ENCODE measurements around the gene OR51B4.

- TF ChIP-seq ZEB2 (tag by site-specific recombination; IDR thresholded peaks at IDR 0.05) (no peak), ZNF24 (tag by site-specific recombination; IDR thresholded peaks at IDR 0.05) (no peak), CTCF (tag by site-specific recombination; IDR thresholded peaks at IDR 0.05) (no peak), ZBTB8A (tag by site-specific recombination; IDR thresholded peaks at IDR 0.05) (no peak), ZNF10 (tag by site-specific recombination; IDR thresholded peaks at IDR 0.05) (no peak), ZSCAN30 (tag by site-specific recombination; IDR thresholded peaks at IDR 0.05) (no peak), REST (tag by site-specific recombination; IDR thresholded peaks at IDR 0.05) (no peak), TRIM28 (IDR thresholded peaks at IDR 0.05; ENCODE audit: borderline replicate concordance, low read length) (no peak), ZFP41 (tag by site-specific recombination; IDR thresholded peaks at IDR 0.05; ENCODE audit: borderline replicate concordance) (no peak), ZNF777 (tag by site-specific recombination; IDR thresholded peaks at IDR 0.05; ENCODE audit: borderline replicate concordance) (no peak), ZNF274 (IDR thresholded peaks at IDR 0.05; ENCODE audit: low read length) (no peak), ZNF274 (tag by site-specific recombination; IDR thresholded peaks at IDR 0.05; ENCODE audit: borderline replicate concordance) (no peak)
These were observed 22.5 kb upstream of the OR51B4 start, which contains the start of gene OR51B2 for GRCh38 chr11:5324197-5324596.
